CD8-positive, alpha-beta memory T cell (primary cell): ENCODE measurements around the gene GCNA. TPM values are rescaled to one million over a fixed set of nuclear protein-coding genes. Genes with fewer than 3 reads are reported as not detected.
"Not testable (repeated sequence)": the region's sequence is repeated elsewhere in the genome, so short reads cannot be mapped to it uniquely, and the experiment has no call there.

Source experiments
- CTCF ChIA-PET: fragments of 350-600 bp; sonication (Branson Sonifier 250); formaldehyde crosslinking; loops from one replicate; lab custom pipeline; 2021; ENCODE audit warnings: antibody characterized with exemption; lab: Charles Lee
- POLR2A ChIA-PET: fragments of 350-600 bp; sonication (Branson Sonifier 250); formaldehyde crosslinking; loops from one replicate; lab custom pipeline; 2021; ENCODE audit warnings: antibody characterized with exemption; lab: Charles Lee
- DNase-seq, 5 donors: peaks; one replicate each; pipeline versions ENCODE4 v3.0.0 to v3.0.0-alpha.2; 2020 to 2022; ENCODE audit warnings: mixed read lengths in 1 of 5
- H3K27ac ChIP-seq: one replicate; pipeline ENCODE4 v1.7.0; 2013; ENCODE audit warnings: low read depth, mild to moderate bottlenecking, low read length, moderate library complexity
- H3K27me3 ChIP-seq: 2 replicates; pipeline ENCODE4 v1.7.0; 2013; ENCODE audit warnings: low read length, mild to moderate bottlenecking; ENCODE audit not compliant: insufficient read depth, poor library complexity, severe bottlenecking
- H3K36me3 ChIP-seq: 2 replicates; pipeline ENCODE4 v1.7.0; 2013; ENCODE audit warnings: mild to moderate bottlenecking, low read length, moderate library complexity; ENCODE audit not compliant: insufficient read depth
- H3K4me1 ChIP-seq: 2 replicates; pipeline ENCODE4 v1.7.0; 2013; ENCODE audit warnings: mild to moderate bottlenecking, low read length, moderate library complexity; ENCODE audit not compliant: insufficient read depth
- H3K4me3 ChIP-seq: 2 replicates; pipeline ENCODE4 v1.7.0; 2013; ENCODE audit warnings: mild to moderate bottlenecking, low read length
- H3K9me3 ChIP-seq: 2 replicates; pipeline ENCODE4 v1.7.0; 2013; ENCODE audit warnings: mild to moderate bottlenecking, low read length
- H3K27ac Mint-ChIP-seq, 8 donors: one replicate each; pipeline ENCODE4 v1.8.0; 2020 to 2021; ENCODE audit warnings: mixed read lengths in 8 of 8, mild to moderate bottlenecking in 6 of 8, inconsistent platforms in 3 of 8, moderate library complexity in 3 of 8
- H3K27me3 Mint-ChIP-seq, 2 donors: one replicate each; pipeline ENCODE4 v1.8.0; 2020 to 2021; ENCODE audit warnings: mixed read lengths in 2 of 2, mild to moderate bottlenecking in 1 of 2, moderate library complexity in 1 of 2
- H3K36me3 Mint-ChIP-seq, 3 donors: one replicate each; pipeline ENCODE4 v1.8.0; 2020 to 2021; ENCODE audit warnings: mixed read lengths in 3 of 3, inconsistent platforms in 1 of 3, mild to moderate bottlenecking in 1 of 3
- H3K4me1 Mint-ChIP-seq, 3 donors: one replicate each; pipeline ENCODE4 v1.8.0; 2020 to 2021; ENCODE audit warnings: mixed read lengths in 3 of 3, inconsistent platforms in 1 of 3, mild to moderate bottlenecking in 1 of 3
- H3K4me3 Mint-ChIP-seq, 7 donors: one replicate each; pipeline ENCODE4 v1.8.0; 2020 to 2021; ENCODE audit warnings: mixed read lengths in 7 of 7, mild to moderate bottlenecking in 6 of 7, moderate library complexity in 4 of 7, inconsistent platforms in 2 of 7
- H3K9me3 Mint-ChIP-seq, 5 donors: one replicate each; pipeline ENCODE4 v1.8.0; 2020 to 2022; ENCODE audit warnings: mixed read lengths in 5 of 5, mild to moderate bottlenecking in 3 of 5, moderate library complexity in 2 of 5, inconsistent platforms in 1 of 5
- polyA plus RNA-seq: library from polyadenylated mRNA; unstranded; fragments of 300-500 nt; fragmentation: Illumina TruSeq; gene quantifications from one replicate; pipeline ENCODE4 v1.2.3, GENCODE V29; 2021
- total RNA-seq, 2 experiments: library from RNA; stranded (reverse); gene quantifications; one replicate each; pipeline ENCODE4 v1.2.3, GENCODE V29; 2021

Gene GCNA
- total and polyA plus RNA-seq, 3 experiments from 2014 or later, result 0.67 to 4.2 (median 3.9) TPM

GRCh38 chrX:71659959-71660358 lies 81.7 kb downstream of the GCNA start:
- Histone ChIP-seq H3K27me3 (no peaks in the 10 kb centered on the region), H3K27ac (no peak overlapping the region), H3K4me1 (peaks cover 14% of the 10 kb centered on the region), H3K36me3 (no peaks in the 10 kb centered on the region), H3K9me3 (no peaks in the 10 kb centered on the region), H3K4me3 (no peak overlapping the region)
- H3K4me1 Mint-ChIP-seq, result peaks cover 15 to 19% (median 18%) of the 10 kb centered on the region in 3 donors
- ChIA-PET POLR2A (no interaction called here), CTCF (no interaction called here)
- no peak overlapping the region for H3K27ac Mint-ChIP-seq
- H3K4me3 Mint-ChIP-seq, result no peak overlapping the region
- peaks cover 0 to 17% of the 10 kb centered on the region in 2 donors for H3K27me3 Mint-ChIP-seq
- no peak for DNase-seq
- H3K9me3 Mint-ChIP-seq, result no peaks in the 10 kb centered on the region
- H3K36me3 Mint-ChIP-seq, result no peaks in the 10 kb centered on the region

GRCh38 chrX:71660562-71661416 lies 82.6 kb downstream of the GCNA start:
- Mint-ChIP-seq H3K9me3 (no peaks in the 10 kb centered on the region), H3K4me3 (peak overlapping the region in 1 of 7 donors; percentile 48), H3K4me1 (peaks cover 15 to 19% (median 18%) of the 10 kb centered on the region in 3 donors), H3K36me3 (no peaks in the 10 kb centered on the region), H3K27me3 (peaks cover 0 to 15% of the 10 kb centered on the region in 2 donors), H3K27ac (peak overlapping the region in 3 of 8 donors; percentile 9 to 70 (median 42))
- Histone ChIP-seq H3K36me3 (no peaks in the 10 kb centered on the region), H3K27ac (no peak overlapping the region), H3K9me3 (no peaks in the 10 kb centered on the region), H3K4me1 (peaks cover 14% of the 10 kb centered on the region), H3K4me3 (no peak overlapping the region), H3K27me3 (no peaks in the 10 kb centered on the region)
- CTCF ChIA-PET, result no interaction called here
- DNase-seq, result no peak
- POLR2A ChIA-PET, result no interaction called here

- Mint-ChIP-seq H3K4me3 (peak overlapping the region in 1 of 7 donors; percentile 79), H3K36me3 (no peaks in the 10 kb centered on the region), H3K9me3 (no peaks in the 10 kb centered on the region), H3K27me3 (peaks cover 0 to 13% of the 10 kb centered on the region in 2 donors), H3K27ac (peak overlapping the region in 3 of 8 donors; percentile 47 to 85 (median 81)), H3K4me1 (peaks cover 15 to 19% (median 18%) of the 10 kb centered on the region in 3 donors)
- Histone ChIP-seq H3K4me3 (no peak overlapping the region), H3K9me3 (no peaks in the 10 kb centered on the region), H3K27ac (no peak overlapping the region), H3K36me3 (no peaks in the 10 kb centered on the region), H3K4me1 (peaks cover 14% of the 10 kb centered on the region), H3K27me3 (no peaks in the 10 kb centered on the region)
- no peak for DNase-seq
- POLR2A ChIA-PET, result no interaction called here
- CTCF ChIA-PET, result no interaction called here
Measured at GRCh38 chrX:71661919-71662318, 83.7 kb downstream of the GCNA start.

- CTCF ChIA-PET, result not testable (repeated sequence)
Measured at GRCh38 chrX:71662654-71663053, 84.4 kb downstream of the GCNA start.

More at GRCh38 chrX:71662654-71663053, 84.4 kb downstream of the GCNA start:
- H3K9me3 Mint-ChIP-seq, H3K36me3 Mint-ChIP-seq, H3K27ac ChIP-seq, H3K9me3 ChIP-seq, H3K36me3 ChIP-seq, H3K4me3 ChIP-seq, H3K27me3 ChIP-seq, POLR2A ChIA-PET: not testable (repeated sequence)
- peaks cover 14% of the 10 kb centered on the region for H3K4me1 ChIP-seq
- Mint-ChIP-seq H3K4me3 (peak overlapping the region; percentile 34 to 82 (median 64)), H3K4me1 (peaks cover 15 to 19% (median 18%) of the 10 kb centered on the region in 3 donors), H3K27ac (peak overlapping the region; percentile 13 to 85 (median 54)), H3K27me3 (peaks cover 0 to 13% of the 10 kb centered on the region in 2 donors)
- peak in 2 of 5 donors; percentile 15 to 20 for DNase-seq

Other genes starting within 250 kb of the GCNA start
- 10 to 100 TPM; 34.0 to 34.7 TPM for gene TAF1, start 212.1 kb upstream of the GCNA start, total RNA-seq
- gene TAF1, start 212.1 kb upstream of the GCNA start, polyA plus RNA-seq, result 9.0 TPM
- gene OGT, start 45.3 kb upstream of the GCNA start, total RNA-seq, result 100 to 1,000 TPM; 211 to 216 TPM
- 35.6 TPM for gene OGT, start 45.3 kb upstream of the GCNA start, polyA plus RNA-seq
- gene CXCR3, start 40.1 kb downstream of the GCNA start, total RNA-seq, result 10 to 100 TPM; 66.1 to 69.3 TPM
- 220 TPM for gene CXCR3, start 40.1 kb downstream of the GCNA start, polyA plus RNA-seq
- not detected for gene CXorf49, start 139.8 kb downstream of the GCNA start, total RNA-seq
- not detected for gene CXorf49, start 139.8 kb downstream of the GCNA start, polyA plus RNA-seq
- gene CXorf49B, start 184.9 kb downstream of the GCNA start, total RNA-seq, result not detected
- gene CXorf49B, start 184.9 kb downstream of the GCNA start, polyA plus RNA-seq, result not detected